Body of pancreas (tissue), 4 donors: ENCODE data around the gene WNT9B.

Experiments used
- CTCF ChIP-seq, 7 experiments: fragments of 450-650 bp in 4 of 7; fragments of 200-600 bp in 3 of 7; sonication (generic) in 3 of 7; IDR thresholded peaks; one replicate each; pipeline ENCODE4 v1.5.1; 2016 to 2019; ENCODE audit warnings: antibody characterized with exemption in 7 of 7
- POLR2A ChIP-seq, 3 donors: fragments of 450-650 bp; IDR thresholded peaks; one replicate each; pipeline ENCODE4 v1.6.1; 2016; ENCODE audit warnings: antibody characterized with exemption in 3 of 3, mild to moderate bottlenecking in 2 of 3

GRCh38 chr17:46826116-46826515, 25.3 kb upstream of the WNT9B start:
- TF ChIP-seq CTCF (IDR thresholded peaks at IDR 0.05) = no peak
- TF ChIP-seq POLR2A (IDR thresholded peaks at IDR 0.05) = no peak
